HG02623 (cell line): Measurements from ENCODE around the gene FOXP4.

Experiments
- ATAC-seq: cut with Tn5 transposase; IDR thresholded peaks from one replicate; pipeline ENCODE4 v1.9.1; 2021; ENCODE audit warnings: moderate library complexity; ENCODE audit not compliant: unreplicated experiment

FOXP4 gene, protein sequence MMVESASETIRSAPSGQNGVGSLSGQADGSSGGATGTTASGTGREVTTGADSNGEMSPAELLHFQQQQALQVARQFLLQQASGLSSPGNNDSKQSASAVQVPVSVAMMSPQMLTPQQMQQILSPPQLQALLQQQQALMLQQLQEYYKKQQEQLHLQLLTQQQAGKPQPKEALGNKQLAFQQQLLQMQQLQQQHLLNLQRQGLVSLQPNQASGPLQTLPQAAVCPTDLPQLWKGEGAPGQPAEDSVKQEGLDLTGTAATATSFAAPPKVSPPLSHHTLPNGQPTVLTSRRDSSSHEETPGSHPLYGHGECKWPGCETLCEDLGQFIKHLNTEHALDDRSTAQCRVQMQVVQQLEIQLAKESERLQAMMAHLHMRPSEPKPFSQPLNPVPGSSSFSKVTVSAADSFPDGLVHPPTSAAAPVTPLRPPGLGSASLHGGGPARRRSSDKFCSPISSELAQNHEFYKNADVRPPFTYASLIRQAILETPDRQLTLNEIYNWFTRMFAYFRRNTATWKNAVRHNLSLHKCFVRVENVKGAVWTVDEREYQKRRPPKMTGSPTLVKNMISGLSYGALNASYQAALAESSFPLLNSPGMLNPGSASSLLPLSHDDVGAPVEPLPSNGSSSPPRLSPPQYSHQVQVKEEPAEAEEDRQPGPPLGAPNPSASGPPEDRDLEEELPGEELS

GRCh38 chr6:41545703-41546474 is at the start of gene FOXP4:
Gene FOXP4, plus strand, starts transcription at chr6:41546381. Its CDS starts 19,380 bp downstream, at chr6:41565761.
- ATAC-seq, result peak; percentile 62

DNA sequence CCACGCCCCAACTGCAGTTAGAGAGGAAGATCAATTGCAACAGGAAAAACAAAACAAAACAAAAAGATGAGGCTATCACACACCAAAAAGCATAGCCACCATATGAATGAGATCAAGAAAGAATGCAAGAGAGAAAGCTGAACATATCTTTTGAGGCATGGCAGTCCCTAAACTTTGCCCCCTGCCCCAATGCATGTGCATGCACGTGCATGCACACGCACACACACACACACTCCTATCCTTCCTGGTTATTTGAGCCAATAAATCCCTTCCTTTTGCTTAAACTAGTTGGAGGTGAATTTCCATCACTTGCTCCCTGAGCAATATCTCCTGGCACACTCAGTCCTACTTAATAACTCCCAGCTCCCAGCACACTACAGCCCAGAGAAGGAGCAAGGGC is 48.6 kb upstream of the FOXP4 start:
- ATAC-seq, result no peak

- no peak for ATAC-seq
Measured at GRCh38 chr6:41497994-41498393, 48.2 kb upstream of the FOXP4 start.

- ATAC-seq, result no peak
Measured at GRCh38 chr6:41498968-41499599, 47.1 kb upstream of the FOXP4 start.

- ATAC-seq, result no peak
Measured at GRCh38 chr6:41500561-41500960, 45.6 kb upstream of the FOXP4 start.

DNA sequence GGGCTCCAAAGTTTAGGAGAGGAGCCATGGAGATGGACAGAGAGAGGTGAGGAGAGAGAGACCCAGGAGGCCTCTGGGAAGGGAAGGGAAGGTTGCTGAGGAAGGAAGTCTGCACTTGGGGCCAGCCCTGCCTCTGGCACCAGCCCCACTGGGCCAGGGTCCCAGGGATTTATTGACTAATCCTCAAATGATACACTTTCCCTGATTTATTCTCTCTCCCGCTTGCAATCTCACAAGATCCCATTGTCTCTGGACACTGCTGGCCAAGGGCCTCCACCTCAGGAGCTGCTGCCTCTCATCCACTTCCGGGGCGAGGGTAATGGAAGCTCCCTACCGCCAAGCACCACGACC is 43.6 kb upstream of the FOXP4 start:
- no peak for ATAC-seq

DNA sequence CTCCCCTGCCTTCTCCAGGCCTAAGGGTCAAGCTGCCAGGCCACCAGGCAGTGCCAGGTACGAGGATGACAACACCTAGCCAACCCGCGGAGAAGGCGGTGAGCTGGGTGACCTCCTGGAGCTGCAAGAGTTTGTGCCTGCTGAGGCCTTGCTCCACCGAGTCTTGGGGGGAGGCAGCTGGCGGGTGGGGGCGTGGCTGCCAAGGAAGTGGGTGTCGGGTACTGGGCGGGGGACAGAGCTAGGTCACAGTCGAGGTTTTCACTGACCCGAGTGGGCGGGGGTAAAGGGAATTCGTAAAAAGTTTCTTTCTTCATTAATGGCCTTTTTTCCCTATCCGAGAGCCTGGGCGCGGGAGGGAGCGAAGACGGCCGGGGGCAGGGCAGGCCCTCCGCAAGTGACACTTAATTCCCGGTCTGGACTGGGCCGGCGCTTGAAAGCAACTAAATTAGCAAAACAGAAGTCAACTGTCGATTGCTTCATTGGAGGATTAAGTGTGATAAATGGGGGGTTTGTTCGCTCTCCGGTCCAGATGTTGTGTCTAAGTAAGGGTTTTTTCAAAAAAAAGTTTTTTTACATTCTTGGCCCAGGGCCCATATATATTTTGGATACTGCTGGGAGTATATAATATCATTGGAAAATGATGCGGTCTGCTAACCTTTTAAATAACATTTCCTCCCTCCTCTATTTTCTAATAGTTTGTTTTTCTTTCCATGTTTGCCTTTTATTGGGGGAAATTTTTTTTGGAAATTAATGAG is 43.1 kb upstream of the FOXP4 start:
- ATAC-seq, result no peak

DNA sequence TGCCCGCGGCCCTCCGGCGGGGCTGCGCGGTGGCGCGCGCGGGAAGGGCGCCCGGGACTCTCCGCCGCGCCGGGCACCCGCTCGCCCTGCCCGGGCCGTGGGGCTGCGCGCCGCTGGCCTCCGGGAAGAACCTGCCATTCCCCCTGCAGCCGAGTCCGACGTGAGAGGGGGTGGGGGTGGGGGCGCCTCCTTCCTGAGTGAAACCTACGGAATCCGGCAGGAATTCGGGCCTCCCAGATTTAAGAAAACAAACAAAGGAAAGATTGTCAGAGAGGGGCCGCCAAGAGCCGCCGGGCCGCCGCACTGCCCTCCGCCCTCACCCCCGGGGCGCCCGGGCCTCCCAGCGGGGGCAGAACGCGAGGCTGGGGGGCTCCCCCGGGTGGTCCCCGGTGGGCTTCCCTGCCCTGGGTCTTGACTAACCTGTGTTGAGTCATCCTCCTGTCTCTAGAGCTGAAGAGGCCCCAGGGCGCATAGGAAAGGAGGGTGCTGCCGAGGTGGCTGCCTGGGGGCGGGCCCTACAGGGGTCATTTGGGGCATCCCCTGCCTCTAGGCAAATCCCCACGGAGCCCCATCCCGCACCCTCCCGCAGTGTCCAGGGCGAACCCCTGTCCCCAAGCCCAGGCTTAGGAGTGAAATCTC is 42.2 kb upstream of the FOXP4 start:
- no peak for ATAC-seq

- no peak for ATAC-seq
Measured at GRCh38 chr6:41504466-41505121, 41.6 kb upstream of the FOXP4 start.

DNA sequence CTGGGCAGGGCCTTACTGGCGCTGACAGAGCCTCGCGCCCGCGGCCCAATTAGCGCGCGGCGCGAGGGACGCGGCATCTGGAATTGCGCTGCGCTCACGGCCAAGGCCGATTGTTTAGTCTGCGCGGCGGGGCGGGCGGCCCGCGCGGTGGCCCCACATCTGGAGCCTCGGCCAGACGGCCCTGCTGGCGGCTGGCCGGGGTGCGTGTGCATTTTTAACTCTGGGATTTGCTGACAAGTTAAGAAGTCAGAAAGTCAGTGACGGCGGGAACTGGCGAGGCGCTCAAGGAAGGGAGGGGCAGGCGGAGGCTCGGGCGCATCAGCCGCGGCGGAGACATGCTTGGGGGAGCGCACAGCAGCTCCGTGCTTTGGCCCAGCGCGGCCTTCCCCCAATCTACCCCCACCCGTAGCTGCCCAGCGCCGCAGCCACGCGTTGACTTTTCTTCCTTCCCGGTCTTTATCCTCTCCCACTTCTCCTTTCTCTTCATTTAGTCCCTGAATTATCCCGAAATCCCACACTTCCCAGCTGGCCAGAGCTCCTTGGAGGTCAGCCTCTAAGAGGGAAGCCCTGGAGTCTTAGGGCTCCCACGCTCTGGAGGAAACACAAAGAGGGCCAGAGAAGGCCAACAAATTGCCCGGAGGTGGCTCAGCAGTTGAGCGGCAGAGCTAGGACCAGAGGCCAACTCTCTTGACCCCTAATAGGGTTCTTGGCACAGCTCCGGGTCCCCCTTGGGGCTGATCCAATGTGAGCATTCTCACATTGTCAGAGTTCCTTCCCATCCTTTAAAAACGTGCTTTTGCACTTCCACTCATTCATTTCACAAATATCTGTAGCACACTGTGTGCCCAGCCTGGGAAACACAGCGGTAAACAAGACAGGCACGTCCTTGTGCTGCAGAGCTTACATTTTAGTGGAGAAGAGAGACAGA is 40.8 kb upstream of the FOXP4 start:
- no peak for ATAC-seq

- no peak for ATAC-seq
Measured at GRCh38 chr6:41508479-41508878, 37.7 kb upstream of the FOXP4 start.

DNA sequence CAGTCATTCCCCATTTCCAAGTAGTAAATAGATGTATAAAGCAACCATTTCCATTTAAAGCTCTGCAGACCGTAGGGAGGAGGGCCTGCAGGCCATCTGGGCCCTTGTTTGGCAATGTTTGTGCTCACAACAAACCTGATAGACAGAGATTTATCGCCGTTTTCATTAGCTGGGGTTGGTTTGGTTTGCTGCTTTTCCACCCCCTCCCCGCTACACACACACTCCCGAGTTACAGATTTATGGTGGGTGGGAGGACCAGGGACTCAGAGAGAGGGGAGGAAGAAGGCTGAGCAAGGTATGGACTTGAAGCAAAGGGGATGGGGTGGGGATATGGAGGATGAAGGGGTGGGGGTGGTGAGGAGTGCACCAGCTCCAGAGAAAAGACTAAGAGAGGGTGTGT is 36.6 kb upstream of the FOXP4 start:
- ATAC-seq, result no peak

DNA sequence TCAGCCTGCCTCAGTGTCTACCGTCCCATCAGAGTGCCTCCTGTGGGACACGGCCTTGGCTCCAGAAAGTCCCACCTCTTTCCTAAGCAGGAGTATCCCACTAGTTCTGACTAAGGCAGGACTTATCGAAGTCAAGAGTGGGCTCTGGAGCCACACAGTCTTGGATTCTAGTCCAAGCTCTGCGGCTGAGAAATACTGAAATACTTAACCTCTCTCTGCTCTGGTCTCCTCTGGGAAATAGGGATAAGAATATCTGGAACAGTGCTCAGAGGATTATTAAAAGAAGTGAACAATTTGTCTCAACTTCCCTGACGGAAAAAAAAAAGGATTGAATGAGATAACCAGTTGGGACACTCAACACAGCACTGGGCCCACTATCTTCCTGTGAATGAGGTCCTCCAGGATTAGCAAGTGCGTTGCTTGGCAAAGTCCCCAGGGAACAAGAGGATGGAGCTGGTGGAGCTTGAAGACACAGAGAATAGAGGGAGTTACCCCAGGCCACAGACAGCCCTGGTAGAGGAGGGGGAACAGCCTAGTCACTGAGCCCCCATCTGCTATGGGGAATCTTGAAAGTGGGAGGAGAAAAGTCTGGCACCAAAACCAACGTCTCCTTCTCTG is 34.6 kb upstream of the FOXP4 start:
- no peak for ATAC-seq

DNA sequence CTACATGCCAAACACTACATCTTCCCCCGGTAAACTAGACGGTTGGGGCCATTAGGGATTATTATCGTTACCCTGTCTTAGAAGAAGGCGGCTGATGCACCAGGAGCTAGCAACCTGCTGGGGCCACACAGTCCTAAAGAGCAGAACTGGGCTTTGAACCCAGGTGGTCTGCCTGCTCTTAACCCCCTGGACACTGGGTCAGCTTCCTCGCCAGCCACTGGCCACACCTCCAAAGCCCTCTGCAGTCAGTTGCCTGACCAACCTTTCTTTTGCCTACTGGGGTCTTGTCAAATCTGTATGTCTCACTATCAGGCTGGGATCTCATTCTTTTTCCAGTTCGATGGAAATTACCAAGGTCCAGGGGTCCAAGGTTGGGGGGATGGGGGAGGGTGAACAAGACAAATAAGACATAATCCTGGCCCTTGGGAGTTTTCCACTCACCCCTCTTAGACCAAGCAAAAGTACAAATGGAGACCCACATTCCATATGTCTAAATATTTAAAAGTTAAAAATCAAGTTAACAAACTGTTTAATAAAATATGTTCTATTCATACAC is 34.0 kb upstream of the FOXP4 start:
- no peak for ATAC-seq

GRCh38 chr6:41515995-41516394 is 30.2 kb upstream of the FOXP4 start:
- no peak for ATAC-seq

DNA sequence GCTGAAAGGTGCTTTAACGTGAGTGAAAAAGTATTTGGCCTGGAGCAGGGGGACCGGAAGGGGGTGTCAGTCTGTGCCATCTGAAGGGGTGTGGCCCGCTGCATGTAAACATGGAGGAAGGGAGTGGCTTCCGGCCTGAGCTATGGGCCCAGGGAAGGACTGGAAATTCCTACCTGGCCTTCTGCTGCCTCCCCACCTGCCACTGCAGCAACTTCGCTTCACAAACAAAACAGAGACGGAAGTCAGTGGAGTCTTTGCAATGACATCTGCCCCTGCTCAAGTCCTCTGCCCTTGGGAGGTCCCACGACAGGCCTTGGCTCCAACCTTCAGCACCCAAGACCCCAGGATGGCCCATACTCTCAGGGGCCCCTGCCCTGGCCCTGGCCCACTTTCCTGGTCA is 28.1 kb upstream of the FOXP4 start:
- no peak for ATAC-seq

- no peak for ATAC-seq
Measured at GRCh38 chr6:41519305-41519744, 26.9 kb upstream of the FOXP4 start.
